ENCODE measurements around the gene NLRP7.

DNA sequence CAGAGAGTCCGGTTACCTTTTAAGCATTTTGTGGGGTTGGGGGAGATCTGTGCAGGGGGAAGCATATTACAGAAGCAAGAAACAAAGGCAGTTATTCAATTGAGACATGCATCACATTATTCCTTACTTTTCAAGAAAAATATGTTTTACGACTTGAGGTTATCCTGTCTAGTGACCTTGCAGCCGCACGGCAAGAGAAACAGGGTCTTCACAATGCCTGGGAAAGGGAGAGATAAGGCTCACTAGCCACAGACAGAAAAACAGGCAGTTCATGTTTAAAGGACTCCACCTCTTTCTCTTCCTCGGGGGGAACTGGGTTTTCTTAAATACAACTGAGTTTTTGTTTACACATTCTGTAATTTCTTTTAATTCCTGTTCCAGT, 41.9 kb downstream of the NLRP7 start:
- TF ChIP-seq RCOR1 (IDR thresholded peaks at IDR 0.05; ENCODE audit: low read depth, low read length) (no peak), CHD2 (IDR thresholded peaks at IDR 0.05; ENCODE audit: low read length, partially characterized antibody) (no peak), KDM5A (IDR thresholded peaks at IDR 0.05) (no peak), POLR2A (IDR thresholded peaks at IDR 0.05; ENCODE audit: low read length) (no peak), FOSL2 (IDR thresholded peaks at IDR 0.05) (no peak), FOSL2 (CRISPR knock-in tag; IDR thresholded peaks at IDR 0.05) (no peak), EP300 (IDR thresholded peaks at IDR 0.05) (no peak), ZSCAN20 (CRISPR knock-in tag; IDR thresholded peaks at IDR 0.05) (no peak), JUN (IDR thresholded peaks at IDR 0.05) (no peak), HOXA7 (CRISPR knock-in tag; IDR thresholded peaks at IDR 0.05) (no peak)
- TF ChIP-seq, protein P1, sequence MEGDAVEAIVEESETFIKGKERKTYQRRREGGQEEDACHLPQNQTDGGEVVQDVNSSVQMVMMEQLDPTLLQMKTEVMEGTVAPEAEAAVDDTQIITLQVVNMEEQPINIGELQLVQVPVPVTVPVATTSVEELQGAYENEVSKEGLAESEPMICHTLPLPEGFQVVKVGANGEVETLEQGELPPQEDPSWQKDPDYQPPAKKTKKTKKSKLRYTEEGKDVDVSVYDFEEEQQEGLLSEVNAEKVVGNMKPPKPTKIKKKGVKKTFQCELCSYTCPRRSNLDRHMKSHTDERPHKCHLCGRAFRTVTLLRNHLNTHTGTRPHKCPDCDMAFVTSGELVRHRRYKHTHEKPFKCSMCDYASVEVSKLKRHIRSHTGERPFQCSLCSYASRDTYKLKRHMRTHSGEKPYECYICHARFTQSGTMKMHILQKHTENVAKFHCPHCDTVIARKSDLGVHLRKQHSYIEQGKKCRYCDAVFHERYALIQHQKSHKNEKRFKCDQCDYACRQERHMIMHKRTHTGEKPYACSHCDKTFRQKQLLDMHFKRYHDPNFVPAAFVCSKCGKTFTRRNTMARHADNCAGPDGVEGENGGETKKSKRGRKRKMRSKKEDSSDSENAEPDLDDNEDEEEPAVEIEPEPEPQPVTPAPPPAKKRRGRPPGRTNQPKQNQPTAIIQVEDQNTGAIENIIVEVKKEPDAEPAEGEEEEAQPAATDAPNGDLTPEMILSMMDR (IDR thresholded peaks at IDR 0.05) = no peak
- TF ChIP-seq, protein P2, sequence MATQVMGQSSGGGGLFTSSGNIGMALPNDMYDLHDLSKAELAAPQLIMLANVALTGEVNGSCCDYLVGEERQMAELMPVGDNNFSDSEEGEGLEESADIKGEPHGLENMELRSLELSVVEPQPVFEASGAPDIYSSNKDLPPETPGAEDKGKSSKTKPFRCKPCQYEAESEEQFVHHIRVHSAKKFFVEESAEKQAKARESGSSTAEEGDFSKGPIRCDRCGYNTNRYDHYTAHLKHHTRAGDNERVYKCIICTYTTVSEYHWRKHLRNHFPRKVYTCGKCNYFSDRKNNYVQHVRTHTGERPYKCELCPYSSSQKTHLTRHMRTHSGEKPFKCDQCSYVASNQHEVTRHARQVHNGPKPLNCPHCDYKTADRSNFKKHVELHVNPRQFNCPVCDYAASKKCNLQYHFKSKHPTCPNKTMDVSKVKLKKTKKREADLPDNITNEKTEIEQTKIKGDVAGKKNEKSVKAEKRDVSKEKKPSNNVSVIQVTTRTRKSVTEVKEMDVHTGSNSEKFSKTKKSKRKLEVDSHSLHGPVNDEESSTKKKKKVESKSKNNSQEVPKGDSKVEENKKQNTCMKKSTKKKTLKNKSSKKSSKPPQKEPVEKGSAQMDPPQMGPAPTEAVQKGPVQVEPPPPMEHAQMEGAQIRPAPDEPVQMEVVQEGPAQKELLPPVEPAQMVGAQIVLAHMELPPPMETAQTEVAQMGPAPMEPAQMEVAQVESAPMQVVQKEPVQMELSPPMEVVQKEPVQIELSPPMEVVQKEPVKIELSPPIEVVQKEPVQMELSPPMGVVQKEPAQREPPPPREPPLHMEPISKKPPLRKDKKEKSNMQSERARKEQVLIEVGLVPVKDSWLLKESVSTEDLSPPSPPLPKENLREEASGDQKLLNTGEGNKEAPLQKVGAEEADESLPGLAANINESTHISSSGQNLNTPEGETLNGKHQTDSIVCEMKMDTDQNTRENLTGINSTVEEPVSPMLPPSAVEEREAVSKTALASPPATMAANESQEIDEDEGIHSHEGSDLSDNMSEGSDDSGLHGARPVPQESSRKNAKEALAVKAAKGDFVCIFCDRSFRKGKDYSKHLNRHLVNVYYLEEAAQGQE (IDR thresholded peaks at IDR 0.05) = no peak

All from A549 (cell line).